Gastrocnemius medialis (tissue), 4 donors: ENCODE measurements around the gene CDH4. TPM values are rescaled to one million over a fixed set of nuclear protein-coding genes. Genes with fewer than 3 reads are reported as not detected.

Experiments
- ATAC-seq, 2 donors: fragments of 150-250 bp; one replicate each; pipeline ENCODE4 v1.9.1; 2016
- DNase-seq, 2 donors: peaks; one replicate each; pipeline ENCODE4 v3.0.0-alpha.2; 2019
- H3K27ac ChIP-seq, 4 donors: fragments of 200-600 bp; sonication (generic); 1 replicate in 1 of 4; 2 replicates in 3 of 4; pipeline ENCODE4 v1.5.1; 2016 to 2018; ENCODE audit warnings: mild to moderate bottlenecking in 2 of 4, moderate library complexity in 1 of 4
- H3K27me3 ChIP-seq, 3 donors: fragments of 200-600 bp; sonication (generic) in 2 of 3; 1 replicate in 1 of 3; 2 replicates in 2 of 3; pipeline versions ENCODE4 v1.5.1 to v1.6.0; 2016 to 2019; ENCODE audit warnings: mild to moderate bottlenecking in 1 of 3, moderate library complexity in 1 of 3
- H3K36me3 ChIP-seq, 2 donors: fragments of 200-600 bp; sonication (generic) in 1 of 2; one replicate each; pipeline ENCODE4 v1.5.1; 2017 to 2018
- H3K4me1 ChIP-seq, 2 donors: fragments of 200-600 bp; sonication (generic) in 1 of 2; one replicate each; pipeline ENCODE4 v1.5.1; 2016 to 2017; ENCODE audit warnings: mild to moderate bottlenecking in 2 of 2
- H3K4me3 ChIP-seq, 4 donors: fragments of 200-600 bp; sonication (generic) in 3 of 4; 1 replicate in 1 of 4; 2 replicates in 3 of 4; pipeline ENCODE4 v1.5.1; 2016 to 2019; ENCODE audit warnings: mild to moderate bottlenecking in 2 of 4
- H3K9me3 ChIP-seq, 3 donors: fragments of 200-600 bp; sonication (generic) in 2 of 3; 1 replicate in 1 of 3; 2 replicates in 2 of 3; pipeline ENCODE4 v1.5.1; 2016 to 2019
- POLR2A ChIP-seq, 2 donors: fragments of 450-650 bp; IDR thresholded peaks; one replicate each; pipeline ENCODE4 v1.6.1; 2017; ENCODE audit warnings: antibody characterized with exemption in 2 of 2, mild to moderate bottlenecking in 2 of 2, moderate library complexity in 2 of 2
- in situ Hi-C, 4 donors: fragments of 200-750 bp; cut with MboI; loops; one replicate each; pipeline versions ENCODE4 v1.15.0 to v1.8.0; 2017; ENCODE audit warnings: low sequenced_read_pairs in 4 of 4
- intact Hi-C: fragments of 100-400 bp; cut with DNase I; formaldehyde crosslinking; loops from one replicate; pipeline ENCODE4 v1.15.1; 2023; ENCODE audit warnings: low total_unique reads
- total RNA-seq, 4 donors: library from RNA; depleted of rRNA; stranded (reverse); fragments of >200 nt; gene quantifications; one replicate each; pipeline versions ENCODE4 v1.1.0 to v1.2.3, GENCODE V29; 2016
- TF ChIP-seq, protein P1 (sequence below), 5 experiments: fragments of 450-650 bp in 3 of 5; fragments of 200-600 bp in 2 of 5; sonication (generic) in 2 of 5; IDR thresholded peaks in 4 of 5; conservative IDR thresholded peaks in 1 of 5; 1 replicate in 4 of 5; 2 replicates in 1 of 5; pipeline ENCODE4 v1.5.1; 2016 to 2019; ENCODE audit warnings: antibody characterized with exemption in 5 of 5, mild to moderate bottlenecking in 3 of 5, moderate library complexity in 3 of 5

Gene CDH4
- total RNA-seq, 4 donors from 2014 or later = 0.38 to 1.2 (median 0.86) TPM

DNA sequence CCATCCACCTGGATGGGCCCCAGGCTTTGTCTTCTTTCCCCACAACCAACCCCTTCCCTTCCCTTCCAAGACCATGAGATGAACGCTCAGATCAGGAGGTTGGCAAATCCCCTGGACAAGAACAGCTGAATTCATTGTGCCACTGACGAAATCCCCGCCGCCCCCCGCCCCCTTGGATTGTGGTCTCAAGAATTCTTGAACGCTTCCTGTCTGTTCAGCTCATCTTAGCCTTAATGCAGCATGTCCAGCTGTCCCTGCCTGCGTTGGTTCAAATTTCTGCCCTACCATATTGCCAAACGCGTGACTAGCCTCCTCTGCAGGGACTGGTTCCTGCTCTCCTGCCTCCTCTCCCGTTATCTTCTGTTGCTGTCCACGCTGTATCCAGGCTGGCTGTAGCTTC is 133.2 kb downstream of the CDH4 start:
- H3K27me3 ChIP-seq = peaks cover 6 to 11% (median 8%) of the 10 kb centered on the region in 3 donors
- DNase-seq (no peak), ATAC-seq (no peak)
- no peak overlapping the region for H3K27ac ChIP-seq
- H3K36me3 ChIP-seq = no peaks in the 10 kb centered on the region
- no peaks in the 10 kb centered on the region for H3K4me1 ChIP-seq
- in situ Hi-C loops (no loop called here), intact Hi-C loops (no loop called here)
- TF ChIP-seq POLR2A (IDR thresholded peaks at IDR 0.05) = no peak
- TF ChIP-seq, protein P1, sequence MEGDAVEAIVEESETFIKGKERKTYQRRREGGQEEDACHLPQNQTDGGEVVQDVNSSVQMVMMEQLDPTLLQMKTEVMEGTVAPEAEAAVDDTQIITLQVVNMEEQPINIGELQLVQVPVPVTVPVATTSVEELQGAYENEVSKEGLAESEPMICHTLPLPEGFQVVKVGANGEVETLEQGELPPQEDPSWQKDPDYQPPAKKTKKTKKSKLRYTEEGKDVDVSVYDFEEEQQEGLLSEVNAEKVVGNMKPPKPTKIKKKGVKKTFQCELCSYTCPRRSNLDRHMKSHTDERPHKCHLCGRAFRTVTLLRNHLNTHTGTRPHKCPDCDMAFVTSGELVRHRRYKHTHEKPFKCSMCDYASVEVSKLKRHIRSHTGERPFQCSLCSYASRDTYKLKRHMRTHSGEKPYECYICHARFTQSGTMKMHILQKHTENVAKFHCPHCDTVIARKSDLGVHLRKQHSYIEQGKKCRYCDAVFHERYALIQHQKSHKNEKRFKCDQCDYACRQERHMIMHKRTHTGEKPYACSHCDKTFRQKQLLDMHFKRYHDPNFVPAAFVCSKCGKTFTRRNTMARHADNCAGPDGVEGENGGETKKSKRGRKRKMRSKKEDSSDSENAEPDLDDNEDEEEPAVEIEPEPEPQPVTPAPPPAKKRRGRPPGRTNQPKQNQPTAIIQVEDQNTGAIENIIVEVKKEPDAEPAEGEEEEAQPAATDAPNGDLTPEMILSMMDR (IDR thresholded peaks at IDR 0.05 in 4 of 5, conservative IDR thresholded peaks at IDR 0.05 in 1 of 5) = no peak
- no peak overlapping the region for H3K4me3 ChIP-seq
- H3K9me3 ChIP-seq = no peaks in the 10 kb centered on the region

DNA sequence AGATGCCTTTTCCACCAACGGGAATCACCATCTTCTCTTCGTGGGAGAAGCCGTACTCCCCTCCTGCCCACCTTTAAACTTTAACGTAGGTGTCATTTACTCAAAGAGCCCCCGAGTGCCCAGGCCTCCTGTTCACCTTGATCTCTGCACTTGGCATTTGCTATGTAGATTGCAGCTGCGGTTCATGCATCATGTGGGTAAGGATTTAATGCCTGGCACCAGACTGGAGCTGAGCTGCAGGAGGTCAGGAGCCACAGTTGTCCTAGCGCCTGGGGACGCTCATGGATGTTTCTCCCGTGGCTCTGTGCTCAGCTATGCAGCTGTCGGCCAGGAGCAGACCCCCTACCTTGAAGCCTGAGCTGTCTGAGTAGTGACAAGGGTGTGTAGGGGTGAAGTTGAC is 133.7 kb downstream of the CDH4 start:
- no peak overlapping the region for H3K27ac ChIP-seq
- no peak for DNase-seq
- no peak for TF ChIP-seq POLR2A (IDR thresholded peaks at IDR 0.05)
- TF ChIP-seq, protein P1 (IDR thresholded peaks at IDR 0.05 in 4 of 5, conservative IDR thresholded peaks at IDR 0.05 in 1 of 5) = no peak
- in situ Hi-C loops = no loop called here
- H3K4me1 ChIP-seq = no peaks in the 10 kb centered on the region
- H3K9me3 ChIP-seq = no peaks in the 10 kb centered on the region
- no peak overlapping the region for H3K4me3 ChIP-seq
- intact Hi-C loops = no loop called here
- peaks cover 6 to 11% (median 8%) of the 10 kb centered on the region in 3 donors for H3K27me3 ChIP-seq
- no peaks in the 10 kb centered on the region for H3K36me3 ChIP-seq
- ATAC-seq = no peak

DNA sequence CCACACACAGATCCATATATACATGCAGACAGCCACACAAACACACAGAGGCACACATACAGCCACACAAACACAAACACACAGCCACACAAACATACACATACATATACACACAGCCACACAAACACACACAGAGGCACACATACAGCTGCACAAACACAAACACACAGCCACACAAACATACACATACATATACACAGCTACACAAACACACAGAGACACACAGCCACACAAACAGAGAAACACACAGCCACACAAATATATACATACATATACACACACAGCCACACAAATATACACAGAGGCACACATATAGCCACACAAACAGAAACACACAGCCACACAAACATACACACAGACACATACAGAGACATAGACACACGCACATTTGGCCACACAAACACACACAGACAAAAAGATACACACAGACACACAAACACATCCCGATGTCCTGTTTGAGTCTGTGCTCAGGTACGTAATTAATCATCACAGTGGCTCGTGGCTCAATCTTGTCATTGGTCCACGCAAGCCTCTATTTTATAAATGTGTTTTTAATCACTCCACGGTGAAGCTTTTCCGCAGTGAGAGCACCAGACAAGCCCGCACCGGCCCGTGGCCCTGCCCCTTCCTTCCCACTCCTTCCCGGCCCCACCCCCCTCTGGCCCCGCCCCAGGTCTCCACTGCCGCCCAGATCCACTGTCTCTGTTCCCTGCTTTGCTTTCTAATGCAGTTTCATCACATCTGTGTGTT is 135.3 kb downstream of the CDH4 start:
- ATAC-seq = no peak
- TF ChIP-seq, protein P1 (IDR thresholded peaks at IDR 0.05 in 4 of 5, conservative IDR thresholded peaks at IDR 0.05 in 1 of 5) = no peak
- no peak for TF ChIP-seq POLR2A (IDR thresholded peaks at IDR 0.05)
- DNase-seq = no peak
- no peaks in the 10 kb centered on the region for H3K9me3 ChIP-seq
- no peaks in the 10 kb centered on the region for H3K36me3 ChIP-seq
- no peak overlapping the region for H3K27ac ChIP-seq
- H3K27me3 ChIP-seq = peaks cover 6 to 11% (median 8%) of the 10 kb centered on the region in 3 donors
- intact Hi-C loops (no loop called here), in situ Hi-C loops (no loop called here)
- H3K4me3 ChIP-seq = no peak overlapping the region
- H3K4me1 ChIP-seq = no peaks in the 10 kb centered on the region

DNA sequence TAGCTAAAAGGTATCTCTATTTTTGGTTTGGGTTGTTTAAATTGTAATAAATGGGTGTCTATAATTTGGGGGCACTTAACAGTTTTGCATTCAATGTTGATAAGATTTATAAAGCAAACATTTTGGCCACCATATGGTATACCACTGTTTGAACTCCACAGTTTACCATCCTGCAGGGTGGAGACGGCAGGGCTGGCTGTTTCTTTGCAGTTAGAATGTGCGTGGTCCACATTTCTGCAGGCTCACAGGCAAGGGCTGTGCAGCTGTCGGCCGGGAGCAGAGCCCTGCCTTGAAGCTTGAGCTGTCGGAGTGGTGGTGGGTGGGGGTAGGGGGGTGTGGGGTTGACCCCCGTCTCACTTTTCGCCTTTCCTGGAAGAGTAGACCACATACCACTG is 135.9 kb downstream of the CDH4 start:
- DNase-seq = no peak
- ATAC-seq = no peak
- H3K4me1 ChIP-seq = no peaks in the 10 kb centered on the region
- no peaks in the 10 kb centered on the region for H3K36me3 ChIP-seq
- in situ Hi-C loops = no loop called here
- intact Hi-C loops = no loop called here
- no peak overlapping the region for H3K4me3 ChIP-seq
- TF ChIP-seq, protein P1 (IDR thresholded peaks at IDR 0.05 in 4 of 5, conservative IDR thresholded peaks at IDR 0.05 in 1 of 5) = no peak
- TF ChIP-seq POLR2A (IDR thresholded peaks at IDR 0.05) = no peak
- peaks cover 6 to 11% (median 8%) of the 10 kb centered on the region in 3 donors for H3K27me3 ChIP-seq
- H3K27ac ChIP-seq = no peak overlapping the region
- H3K9me3 ChIP-seq = no peaks in the 10 kb centered on the region
